ENCODE measurements around the gene NR2C2AP. TPM values are rescaled to one million over a fixed set of nuclear protein-coding genes. Genes with fewer than 3 reads are reported as not detected.

Gene NR2C2AP
- total RNA-seq, 1 experiment from 2014 or later, result 42.1 TPM

- H3K27ac ChIP-seq (ENCODE audit: low read length), result no peak overlapping the region
- ChIA-PET CTCF (interaction anchor here (0.6 kb wide), 1 partner anchor 12 kb away, joined by 3 read pairs; no protein-coding TSS in a partner anchor), POLR2A (no interaction called here)
- no peaks in the 10 kb centered on the region for H3K9me3 ChIP-seq (ENCODE audit: control insufficient read depth, insufficient read depth, low read depth, low read length)
- BruUV-seq (replicated peaks), result no TSS peak
- intact Hi-C loops (cut with micrococcal nuclease; ENCODE audit: unreplicated experiment) (no loop called here), in situ Hi-C loops (cut with HindIII; ENCODE audit: low pct_unique_long_range_greater_than_20kb, low sequenced_read_pairs) (no loop called here)
- no peak overlapping the region for H3K4me3 ChIP-seq (ENCODE audit: low read depth in 2 of 2, low read length in 2 of 2)
- TF ChIP-seq TCF7L2 (IDR thresholded peaks at IDR 0.05; ENCODE audit: low read depth, low read length), result no peak
- TF ChIP-seq SIN3A (IDR thresholded peaks at IDR 0.05; ENCODE audit: borderline replicate concordance, insufficient read depth, low read depth, low read length), result no peak
- TF ChIP-seq REST (IDR thresholded peaks at IDR 0.05; ENCODE audit: insufficient read depth in 1 of 2, low read depth in 2 of 2, low read length in 1 of 2), result no peak
- TF ChIP-seq POLR2AphosphoS5 (IDR thresholded peaks at IDR 0.05; ENCODE audit: low read depth, low read length), result no peak
- TF ChIP-seq CTCF (IDR thresholded peaks at IDR 0.05), result no peak
- ATAC-seq (no peak), DNase-seq (ENCODE audit: low read depth, low spot score) (no peak)
- H3K4me1 ChIP-seq (ENCODE audit: control insufficient read depth, insufficient read depth, low read length), result no peaks in the 10 kb centered on the region
- no peaks in the 10 kb centered on the region for H3K27me3 ChIP-seq (ENCODE audit: control insufficient read depth, insufficient read depth, low read length)
- H3K36me3 ChIP-seq (ENCODE audit: control insufficient read depth, insufficient read depth, low read length), result no peaks in the 10 kb centered on the region
These were observed 31.2 kb downstream of the NR2C2AP start for GRCh38 chr19:19171821-19172532.

GRCh38 chr19:19170873-19171672, 32.1 kb downstream of the NR2C2AP start:
- no TSS peak for BruUV-seq (replicated peaks)
- Histone ChIP-seq H3K27ac (ENCODE audit: low read length) (no peak overlapping the region), H3K4me1 (ENCODE audit: control insufficient read depth, insufficient read depth, low read length) (no peaks in the 10 kb centered on the region), H3K4me3 (ENCODE audit: low read depth in 2 of 2, low read length in 2 of 2) (no peak overlapping the region), H3K9me3 (ENCODE audit: control insufficient read depth, insufficient read depth, low read depth, low read length) (no peaks in the 10 kb centered on the region), H3K27me3 (ENCODE audit: control insufficient read depth, insufficient read depth, low read length) (no peaks in the 10 kb centered on the region), H3K36me3 (ENCODE audit: control insufficient read depth, insufficient read depth, low read length) (no peaks in the 10 kb centered on the region)
- in situ Hi-C loops (cut with HindIII; ENCODE audit: low pct_unique_long_range_greater_than_20kb, low sequenced_read_pairs) (no loop called here), intact Hi-C loops (cut with micrococcal nuclease; ENCODE audit: unreplicated experiment) (no loop called here)
- DNase-seq (ENCODE audit: low read depth, low spot score), result no peak
- TF ChIP-seq REST (IDR thresholded peaks at IDR 0.05; ENCODE audit: insufficient read depth in 1 of 2, low read depth in 2 of 2, low read length in 1 of 2), result no peak
- no peak for TF ChIP-seq CTCF (IDR thresholded peaks at IDR 0.05)
- TF ChIP-seq POLR2AphosphoS5 (IDR thresholded peaks at IDR 0.05; ENCODE audit: low read depth, low read length), result no peak
- TF ChIP-seq SIN3A (IDR thresholded peaks at IDR 0.05; ENCODE audit: borderline replicate concordance, insufficient read depth, low read depth, low read length), result no peak
- TF ChIP-seq TCF7L2 (IDR thresholded peaks at IDR 0.05; ENCODE audit: low read depth, low read length), result no peak
- POLR2A ChIA-PET, result no interaction called here
- CTCF ChIA-PET, result interaction anchor here (0.6 kb wide), 1 partner anchor 13 kb away, joined by 3 read pairs; no protein-coding TSS in a partner anchor
- no peak for ATAC-seq
